H1 (cell line): ENCODE results near the gene DBH. TPM values are rescaled to one million over a fixed set of nuclear protein-coding genes. Genes with fewer than 3 reads are reported as not detected.
A peak's percentile ranks its signal among the peaks of the same experiment; 100 is the strongest.

Experiments
- CTCF ChIA-PET: fragments of 300-600 bp; sonication (Branson Sonifier 250); formaldehyde crosslinking; loops from one replicate; lab custom pipeline; 2021; ENCODE audit not compliant: partially characterized antibody; lab: Charles Lee
- POLR2A ChIA-PET: fragments of 300-600 bp; sonication (Branson Sonifier 250); formaldehyde crosslinking; loops from one replicate; lab custom pipeline; 2021; ENCODE audit warnings: inconsistent platforms; ENCODE audit not compliant: partially characterized antibody; lab: Charles Lee
- DNase-seq, 2 experiments: peaks; one replicate each; pipeline versions ENCODE4 v3.0.0 to v3.0.0-alpha.2; 2010 to 2022; ENCODE audit warnings: low spot score in 2 of 2, low read depth in 1 of 2, mixed read lengths in 1 of 2
- FAIRE-seq: peaks from 2 replicates; lab custom pipeline; 2011; peaks lifted over from hg19 to GRCh38; lab: Jason Lieb, UNC
- H2AFZ ChIP-seq: 2 replicates; pipeline ENCODE4 v1.8.1; 2012; ENCODE audit warnings: low read length, inconsistent platforms
- H2AK5ac ChIP-seq: 2 replicates; pipeline ENCODE4 v1.6.1; 2013; ENCODE audit warnings: low read depth, low read length
- H2BK120ac ChIP-seq: replicated peaks from 2 replicates; pipeline ENCODE3; 2013; ENCODE audit warnings: low read depth, low read length, inconsistent platforms
- H2BK12ac ChIP-seq: 2 replicates; pipeline ENCODE4 v1.6.1; 2013; ENCODE audit warnings: low read depth, low read length
- H2BK15ac ChIP-seq: 2 replicates; pipeline ENCODE4 v1.6.1; 2013; ENCODE audit warnings: low read length
- H2BK20ac ChIP-seq: 2 replicates; pipeline ENCODE4 v1.6.1; 2013; ENCODE audit warnings: low read length
- H2BK5ac ChIP-seq: 2 replicates; pipeline ENCODE4 v1.6.1; 2013; ENCODE audit warnings: low read depth, low read length
- H3K14ac ChIP-seq: 2 replicates; pipeline ENCODE4 v1.6.1; 2013; ENCODE audit warnings: inconsistent platforms; ENCODE audit not compliant: insufficient read length
- H3K18ac ChIP-seq: 2 replicates; pipeline ENCODE4 v1.6.1; 2013; ENCODE audit warnings: low read length; ENCODE audit errors: extremely low read depth
- H3K23ac ChIP-seq: 2 replicates; pipeline ENCODE4 v1.6.1; 2013; ENCODE audit warnings: inconsistent platforms; ENCODE audit not compliant: insufficient read length
- H3K23me2 ChIP-seq: 2 replicates; pipeline ENCODE4 v1.6.1; 2013; ENCODE audit warnings: low read depth, low read length
- H3K27ac ChIP-seq: 2 replicates; pipeline ENCODE4 v1.6.1; 2011; ENCODE audit warnings: low read depth, low read length, inconsistent platforms
- H3K27me3 ChIP-seq, 4 experiments: replicated peaks in 1 of 4; 1 replicate in 1 of 4; 2 replicates in 3 of 4; pipeline versions ENCODE4 v1.6.1 to v1.8.1; 2011 to 2013; ENCODE audit warnings: low read length in 3 of 4, mild to moderate bottlenecking in 3 of 4, inconsistent platforms in 2 of 4, mixed read lengths in 2 of 4, moderate library complexity in 1 of 4; ENCODE audit not compliant: control insufficient read depth in 3 of 4, insufficient read depth in 3 of 4; ENCODE audit errors: extremely low read depth in 1 of 4
- H3K36me3 ChIP-seq, 4 experiments: 2 replicates each; pipeline versions ENCODE4 v1.6.1 to v1.8.1; 2011 to 2013; ENCODE audit warnings: mild to moderate bottlenecking in 4 of 4, low read length in 3 of 4, moderate library complexity in 2 of 4, control low read depth in 1 of 4, inconsistent platforms in 1 of 4; ENCODE audit not compliant: insufficient read depth in 4 of 4, control insufficient read depth in 2 of 4
- H3K4ac ChIP-seq: replicated peaks from 2 replicates; pipeline ENCODE3; 2013; ENCODE audit warnings: low read length, low read depth, mixed read lengths, inconsistent platforms; ENCODE audit not compliant: insufficient read length
- H3K4me1 ChIP-seq, 4 experiments: replicated peaks in 1 of 4; 1 replicate in 1 of 4; 2 replicates in 3 of 4; pipeline versions ENCODE4 v1.6.1 to v1.8.1; 2011 to 2013; ENCODE audit warnings: low read length in 3 of 4, inconsistent platforms in 2 of 4, mixed read lengths in 1 of 4; ENCODE audit not compliant: insufficient read depth in 4 of 4, control insufficient read depth in 3 of 4
- H3K4me2 ChIP-seq, 2 experiments: 2 replicates each; pipeline versions ENCODE4 v1.6.1 to v1.8.1; 2011 to 2013; ENCODE audit warnings: low read depth in 2 of 2, low read length in 2 of 2, control low read depth in 1 of 2, inconsistent platforms in 1 of 2, mild to moderate bottlenecking in 1 of 2; ENCODE audit not compliant: insufficient read depth in 1 of 2
- H3K4me3 ChIP-seq, 4 experiments: fragments of 200-600, 300-600 bp in 1 of 4; sonication (generic), shearing (Covaris generic), sonication (Bioruptor Twin) in 1 of 4; 2 replicates each; pipeline versions ENCODE4 v1.5.1 to v1.8.1; 2011 to 2016; ENCODE audit warnings: low read length in 4 of 4, low read depth in 3 of 4, control low read depth in 2 of 4, inconsistent platforms in 2 of 4, mild to moderate bottlenecking in 2 of 4, mixed read lengths in 1 of 4, moderate library complexity in 1 of 4; ENCODE audit not compliant: insufficient read depth in 2 of 4; ENCODE audit errors: extremely low read depth in 1 of 4
- H3K56ac ChIP-seq: replicated peaks from 2 replicates; pipeline ENCODE3; 2013; ENCODE audit warnings: low read depth, mild to moderate bottlenecking, mixed read lengths, low read length, inconsistent platforms; ENCODE audit not compliant: insufficient read length
- H3K79me1 ChIP-seq: 2 replicates; pipeline ENCODE4 v1.6.1; 2013; ENCODE audit warnings: low read depth, low read length, control low read depth
- H3K79me2 ChIP-seq, 2 experiments: 2 replicates each; pipeline versions ENCODE4 v1.6.1 to v1.8.1; 2012 to 2013; ENCODE audit warnings: low read length in 2 of 2, mild to moderate bottlenecking in 2 of 2, inconsistent platforms in 1 of 2; ENCODE audit not compliant: insufficient read depth in 2 of 2, control insufficient read depth in 1 of 2
- H3K9ac ChIP-seq, 4 experiments: replicated peaks in 1 of 4; 1 replicate in 1 of 4; 2 replicates in 3 of 4; pipeline versions ENCODE4 v1.6.1 to v1.8.1; 2011 to 2013; ENCODE audit warnings: low read depth in 3 of 4, low read length in 3 of 4, control low read depth in 2 of 4, mild to moderate bottlenecking in 2 of 4, moderate library complexity in 2 of 4, inconsistent platforms in 1 of 4; ENCODE audit errors: extremely low read depth in 1 of 4
- H3K9me3 ChIP-seq, 2 experiments: 2 replicates each; pipeline versions ENCODE4 v1.6.1 to v1.8.1; 2012 to 2013; ENCODE audit warnings: mild to moderate bottlenecking in 2 of 2, moderate library complexity in 2 of 2, control low read depth in 1 of 2, inconsistent platforms in 1 of 2, low read depth in 1 of 2, low read length in 1 of 2, mixed read lengths in 1 of 2; ENCODE audit not compliant: insufficient read depth in 2 of 2
- H4K20me1 ChIP-seq, 2 experiments: replicated peaks in 1 of 2; 2 replicates each; pipeline versions ENCODE3 to v1.8.1; 2011 to 2013; ENCODE audit warnings: inconsistent platforms in 2 of 2, low read length in 2 of 2, mild to moderate bottlenecking in 1 of 2; ENCODE audit not compliant: insufficient read depth in 2 of 2, control insufficient read depth in 1 of 2
- H4K5ac ChIP-seq: 2 replicates; pipeline ENCODE4 v1.6.1; 2013; ENCODE audit warnings: low read length, low read depth, mixed read lengths, inconsistent platforms; ENCODE audit not compliant: insufficient read length
- H4K8ac ChIP-seq: 2 replicates; pipeline ENCODE4 v1.8.0; 2013; ENCODE audit warnings: mild to moderate bottlenecking, moderate library complexity, low read length, inconsistent platforms; ENCODE audit not compliant: insufficient read depth; ENCODE audit errors: extremely low read depth
- H4K91ac ChIP-seq: replicated peaks from 2 replicates; pipeline ENCODE3; 2013; ENCODE audit warnings: low read length, mixed read lengths, inconsistent platforms; ENCODE audit not compliant: insufficient read length
- GABPA ChIP-seq: IDR thresholded peaks from 2 replicates; pipeline ENCODE4 v1.6.1; 2011; ENCODE audit warnings: mild to moderate bottlenecking, low read length, moderate library complexity, borderline replicate concordance; ENCODE audit not compliant: insufficient read depth
- MAFK ChIP-seq: IDR thresholded peaks from 2 replicates; pipeline ENCODE4 v1.6.1; 2012; ENCODE audit warnings: low read depth, mild to moderate bottlenecking, improper control_type of control experiment, low read length
- PHF8 ChIP-seq: fragments of 200-600 bp; sonication (generic); conservative IDR thresholded peaks from 2 replicates; pipeline ENCODE4 v1.7.1; 2012; ENCODE audit warnings: low read depth, mild to moderate bottlenecking, inconsistent platforms, low read length, moderate library complexity
- POU5F1 ChIP-seq: IDR thresholded peaks from 2 replicates; pipeline ENCODE4 v1.6.1; 2011; ENCODE audit warnings: low read depth, mild to moderate bottlenecking, low read length, moderate library complexity
- SIN3A ChIP-seq, 2 experiments: IDR thresholded peaks in 1 of 2; conservative IDR thresholded peaks in 1 of 2; 2 replicates each; pipeline ENCODE4 v1.6.1; 2011 to 2012; ENCODE audit warnings: low read length in 2 of 2, improper control_type of control experiment in 1 of 2, low read depth in 1 of 2, mild to moderate bottlenecking in 1 of 2
- SP4 ChIP-seq: IDR thresholded peaks from 2 replicates; pipeline ENCODE4 v1.6.1; 2012; ENCODE audit warnings: low read length, inconsistent platforms
- WGBS, 2 experiments: shearing (Covaris generic) in 1 of 2; methylation state at CpG; one replicate each; pipeline versions ENCODE4 v1.1.6 to v1.1.7; 2013 to 2015; ENCODE audit warnings: low lambda C conversion rate in 2 of 2, mixed read lengths in 2 of 2, inconsistent platforms in 1 of 2, low coverage in 1 of 2, missing lambda C conversion rate in 1 of 2; ENCODE audit not compliant: insufficient replicate concordance in 2 of 2, insufficient coverage in 1 of 2, insufficient read length in 1 of 2; ENCODE audit errors: extremely low coverage in 1 of 2, missing lambda C conversion rate in 1 of 2; 5-methylcytosine and 5-hydroxymethylcytosine counted together
- polyA plus RNA-seq, 7 experiments: library from polyadenylated mRNA; depleted of rRNA in 3 of 7; stranded (reverse) in 5 of 7; unstranded in 2 of 7; fragments of >200 nt in 5 of 7; fragments of 200-250 nt in 2 of 7; gene quantifications; 1 replicate in 5 of 7; 2 replicates in 1 of 7; 4 replicates in 1 of 7; pipeline versions ENCODE4 v1.2.1 to v1.2.3, GENCODE V29; 2011 to 2013; ENCODE audit warnings: missing spikeins in 2 of 7, mixed read lengths in 2 of 7
- total RNA-seq: library from RNA; stranded (reverse); fragmentation: NEBNext Ultra II Directional; extraction: Animal tissue kit (Norgen Biotek cat#: 25700); gene quantifications from 2 replicates; pipeline ENCODE4 v1.2.1, GENCODE V29; 2021
- TF ChIP-seq, protein P1 (sequence below): IDR thresholded peaks from 2 replicates; pipeline ENCODE4 v1.6.1; 2012; ENCODE audit warnings: inconsistent platforms
- TF ChIP-seq, protein P2 (sequence below), 3 experiments: IDR thresholded peaks; 1 replicate in 2 of 3; 2 replicates in 1 of 3; pipeline versions ENCODE4 v1.5.1 to v1.6.1; 2011; ENCODE audit warnings: low read length in 3 of 3, mild to moderate bottlenecking in 3 of 3, inconsistent platforms in 2 of 3, low read depth in 1 of 3, moderate library complexity in 1 of 3; ENCODE audit not compliant: insufficient read depth in 1 of 3; ENCODE audit errors: control extremely low read depth in 1 of 3

Gene DBH
- total and polyA plus RNA-seq, 2 of the 8 experiments (the other 6 are each of a cell fraction or from before 2014, with no cell fraction given) = 0.18 TPM; not detected in 1

DNA sequence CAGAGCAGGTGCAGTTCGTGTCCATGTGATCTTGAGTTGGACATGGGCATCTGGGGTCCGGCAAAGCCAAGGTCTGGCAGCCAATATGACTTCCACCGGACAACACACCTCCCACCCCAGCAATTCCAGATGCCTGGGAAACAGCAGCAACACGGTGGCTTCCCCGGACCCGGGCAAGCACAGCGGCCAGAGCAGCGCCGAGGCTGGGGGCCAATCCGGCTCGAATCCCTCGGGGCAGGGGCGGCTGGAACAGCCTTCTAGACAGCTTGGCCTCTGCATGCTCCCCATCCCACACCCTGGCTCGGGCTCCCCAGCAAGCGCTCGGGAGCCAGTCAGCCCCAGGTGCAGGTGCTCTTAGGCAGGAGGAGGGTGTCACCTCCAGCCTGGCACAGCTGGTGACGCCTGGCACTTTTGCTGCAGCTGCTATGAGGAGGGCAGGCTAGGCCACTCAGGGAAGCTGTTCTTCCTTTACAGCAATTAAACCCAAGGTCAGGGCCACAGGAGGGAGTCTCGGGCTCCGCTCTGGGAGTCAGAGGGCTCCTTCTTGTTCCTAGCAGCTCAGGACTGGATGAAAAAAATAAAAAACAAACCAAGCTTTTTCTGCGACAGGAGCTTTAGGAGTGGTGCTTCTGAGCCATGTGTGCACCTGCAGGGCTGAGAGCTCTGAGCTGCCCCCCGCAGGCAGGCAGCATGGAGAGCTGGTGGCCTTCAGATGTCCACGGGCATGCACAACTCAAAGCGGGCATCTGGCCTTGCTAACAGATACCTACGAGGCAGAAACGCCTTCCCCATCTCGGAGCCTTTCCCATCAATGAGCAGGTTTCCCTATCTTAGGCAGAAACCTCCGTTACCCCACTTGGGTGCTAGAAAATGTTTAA is 28.2 kb downstream of the DBH start:
- POLR2A ChIA-PET = interaction anchor here (0.6 to 1.4 kb wide), 3 partner anchors 16 to 116 kb away, joined by 3 read pairs; no protein-coding TSS in a partner anchor
- no peak for TF ChIP-seq GABPA
- no peak for TF ChIP-seq MAFK
- TF ChIP-seq, protein P1, sequence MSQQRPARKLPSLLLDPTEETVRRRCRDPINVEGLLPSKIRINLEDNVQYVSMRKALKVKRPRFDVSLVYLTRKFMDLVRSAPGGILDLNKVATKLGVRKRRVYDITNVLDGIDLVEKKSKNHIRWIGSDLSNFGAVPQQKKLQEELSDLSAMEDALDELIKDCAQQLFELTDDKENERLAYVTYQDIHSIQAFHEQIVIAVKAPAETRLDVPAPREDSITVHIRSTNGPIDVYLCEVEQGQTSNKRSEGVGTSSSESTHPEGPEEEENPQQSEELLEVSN = no peak
- TF ChIP-seq SP4 = no peak
- TF ChIP-seq, protein P2, sequence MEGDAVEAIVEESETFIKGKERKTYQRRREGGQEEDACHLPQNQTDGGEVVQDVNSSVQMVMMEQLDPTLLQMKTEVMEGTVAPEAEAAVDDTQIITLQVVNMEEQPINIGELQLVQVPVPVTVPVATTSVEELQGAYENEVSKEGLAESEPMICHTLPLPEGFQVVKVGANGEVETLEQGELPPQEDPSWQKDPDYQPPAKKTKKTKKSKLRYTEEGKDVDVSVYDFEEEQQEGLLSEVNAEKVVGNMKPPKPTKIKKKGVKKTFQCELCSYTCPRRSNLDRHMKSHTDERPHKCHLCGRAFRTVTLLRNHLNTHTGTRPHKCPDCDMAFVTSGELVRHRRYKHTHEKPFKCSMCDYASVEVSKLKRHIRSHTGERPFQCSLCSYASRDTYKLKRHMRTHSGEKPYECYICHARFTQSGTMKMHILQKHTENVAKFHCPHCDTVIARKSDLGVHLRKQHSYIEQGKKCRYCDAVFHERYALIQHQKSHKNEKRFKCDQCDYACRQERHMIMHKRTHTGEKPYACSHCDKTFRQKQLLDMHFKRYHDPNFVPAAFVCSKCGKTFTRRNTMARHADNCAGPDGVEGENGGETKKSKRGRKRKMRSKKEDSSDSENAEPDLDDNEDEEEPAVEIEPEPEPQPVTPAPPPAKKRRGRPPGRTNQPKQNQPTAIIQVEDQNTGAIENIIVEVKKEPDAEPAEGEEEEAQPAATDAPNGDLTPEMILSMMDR (IDR thresholded peaks at IDR 0.05; ENCODE audit: control extremely low read depth in 1 of 3, insufficient read depth in 1 of 3, low read depth in 1 of 3, low read length in 3 of 3) = peak in 1 of 3 experiments; percentile 18; a peak in 1 of 4 replicates
- TF ChIP-seq SIN3A (conservative IDR thresholded peaks at IDR 0.05 in 1 of 2, IDR thresholded peaks at IDR 0.05 in 1 of 2; ENCODE audit: low read depth in 1 of 2, low read length in 2 of 2) = no peak
- TF ChIP-seq POU5F1 = no peak
- no peak for TF ChIP-seq PHF8

More for the DNA sequence above, 28.2 kb downstream of the DBH start:
- CTCF ChIA-PET = interaction anchor here (0.6 to 2.2 kb wide), 6 partner anchors 12 to 121 kb away, joined by 3 to 7 read pairs (median 4); no protein-coding TSS in a partner anchor
- no peak overlapping the region for H2AFZ ChIP-seq
- H3K4me3 ChIP-seq = no peak overlapping the region
- 85% methylated on average over 26 of the region's 27 CpGs; no CpG with 5 or more reads in 1 of the 2 experiments for WGBS, 2 experiments
- no peak overlapping the region for H4K8ac ChIP-seq
- no peak overlapping the region for H2BK15ac ChIP-seq
- no peak overlapping the region for H2BK5ac ChIP-seq
- no peak overlapping the region for H2AK5ac ChIP-seq
- H4K91ac ChIP-seq = no peak overlapping the region
- no peak overlapping the region for H2BK120ac ChIP-seq
- no peaks in the 10 kb centered on the region for H3K9me3 ChIP-seq
- peaks cover 0 to 2% (median 0%) of the 10 kb centered on the region in 4 experiments; a peak in 4 of 7 replicates for H3K4me1 ChIP-seq
- no peak overlapping the region for H3K23ac ChIP-seq
- no peaks in the 10 kb centered on the region for H3K36me3 ChIP-seq
- FAIRE-seq = no peak
- no peak overlapping the region for H2BK12ac ChIP-seq
- H4K5ac ChIP-seq = no peak overlapping the region
- H3K14ac ChIP-seq = no peak overlapping the region
- H4K20me1 ChIP-seq = no peaks in the 10 kb centered on the region
- DNase-seq = no peak
- H3K27ac ChIP-seq = no peak overlapping the region
- no peak overlapping the region for H3K4ac ChIP-seq
- no peaks in the 10 kb centered on the region for H3K79me2 ChIP-seq
- H3K23me2 ChIP-seq = no peaks in the 10 kb centered on the region
- H3K18ac ChIP-seq = no peak overlapping the region
- H3K4me2 ChIP-seq = no peak overlapping the region
- H3K56ac ChIP-seq = no peak overlapping the region
- H3K79me1 ChIP-seq = no peaks in the 10 kb centered on the region
- peaks cover 0 to 8% (median 3%) of the 10 kb centered on the region in 4 experiments; a peak in 3 of 7 replicates for H3K27me3 ChIP-seq
- H3K9ac ChIP-seq = no peak overlapping the region
- H2BK20ac ChIP-seq = no peak overlapping the region
